GM18519 (cell line): ENCODE data around the gene CDC42BPG.
"Not testable (repeated sequence)": the region's sequence is repeated elsewhere in the genome, so short reads cannot be mapped to it uniquely, and the experiment has no call there.

Experiments used
- ATAC-seq: cut with Tn5 transposase; IDR thresholded peaks from one replicate; pipeline ENCODE4 v1.9.1; 2021; ENCODE audit warnings: mild to moderate bottlenecking, moderate library complexity; ENCODE audit not compliant: unreplicated experiment, low FRiP score

Gene CDC42BPG

DNA sequence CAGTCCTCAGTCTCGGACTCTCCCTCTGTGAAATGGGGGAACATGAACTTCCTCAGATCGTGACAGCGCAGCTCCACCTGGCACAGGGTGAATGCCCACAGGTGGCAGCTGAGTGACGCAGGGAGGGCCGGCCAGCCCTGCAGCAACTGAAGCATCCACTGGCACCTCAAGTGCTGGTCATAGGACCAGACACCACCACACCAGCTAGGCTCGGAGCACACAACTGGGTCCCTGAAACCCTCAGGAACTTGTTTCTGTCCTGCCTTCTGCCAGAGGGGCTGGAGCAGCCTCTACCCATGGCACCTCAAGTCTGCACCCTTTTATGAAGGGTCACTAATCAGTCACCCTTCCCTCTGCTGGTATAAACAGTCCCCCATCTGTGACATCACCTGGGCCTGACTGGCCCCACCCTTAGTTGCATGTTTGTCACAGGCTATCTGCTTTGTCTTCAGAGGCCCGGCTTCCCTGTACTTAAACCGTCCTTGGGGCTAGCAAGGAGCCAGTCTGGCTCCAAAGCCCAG is 7.4 kb upstream of the CDC42BPG start:
- no peak for ATAC-seq

- peak; percentile 43 for ATAC-seq
Observed at GRCh38 chr11:64850979-64851567, 6.6 kb upstream of the CDC42BPG start.

GRCh38 chr11:64849598-64850356 is 5.3 kb upstream of the CDC42BPG start:
- no peak for ATAC-seq

GRCh38 chr11:64848826-64849597 is 4.6 kb upstream of the CDC42BPG start:
- no peak for ATAC-seq

- no peak for ATAC-seq
Observed at GRCh38 chr11:64848214-64848825, 3.9 kb upstream of the CDC42BPG start.

GRCh38 chr11:64846998-64847666 is 2.7 kb upstream of the CDC42BPG start:
- ATAC-seq: no peak

- not testable (repeated sequence) for ATAC-seq
Observed at GRCh38 chr11:64845776-64846129, 1.3 kb upstream of the CDC42BPG start.

DNA sequence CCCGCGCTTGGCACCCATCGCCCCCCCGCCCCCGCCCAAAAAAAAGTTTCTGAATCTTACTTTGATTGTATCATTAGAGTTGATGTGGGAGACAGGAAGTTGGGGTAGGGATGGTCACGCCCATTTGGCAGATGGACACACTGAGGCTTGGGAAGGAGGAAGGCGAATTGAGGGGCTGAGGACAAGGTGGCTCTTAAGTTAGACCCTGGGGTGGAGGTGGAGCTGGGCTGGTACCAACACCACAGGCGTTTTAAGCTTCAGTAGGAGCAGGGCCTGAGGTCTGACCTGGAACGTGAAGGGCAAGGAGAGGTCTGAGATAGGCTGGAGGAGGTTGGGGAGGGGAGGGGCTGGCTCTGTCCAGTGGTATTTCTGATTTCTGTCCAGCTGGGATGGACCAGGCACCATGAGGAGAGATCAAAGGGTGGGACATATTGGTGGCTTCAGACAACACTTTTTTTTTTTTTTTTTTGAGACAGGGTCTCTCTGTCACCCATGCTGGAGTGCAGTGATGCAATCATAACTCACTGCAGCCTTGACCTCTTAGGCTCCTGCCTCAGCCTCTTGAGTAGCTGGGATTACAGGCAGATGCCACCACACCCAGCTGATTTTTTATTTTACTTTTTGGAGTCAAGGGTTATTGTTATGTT is 799 bp upstream of the CDC42BPG start:
- ATAC-seq: no peak

DNA sequence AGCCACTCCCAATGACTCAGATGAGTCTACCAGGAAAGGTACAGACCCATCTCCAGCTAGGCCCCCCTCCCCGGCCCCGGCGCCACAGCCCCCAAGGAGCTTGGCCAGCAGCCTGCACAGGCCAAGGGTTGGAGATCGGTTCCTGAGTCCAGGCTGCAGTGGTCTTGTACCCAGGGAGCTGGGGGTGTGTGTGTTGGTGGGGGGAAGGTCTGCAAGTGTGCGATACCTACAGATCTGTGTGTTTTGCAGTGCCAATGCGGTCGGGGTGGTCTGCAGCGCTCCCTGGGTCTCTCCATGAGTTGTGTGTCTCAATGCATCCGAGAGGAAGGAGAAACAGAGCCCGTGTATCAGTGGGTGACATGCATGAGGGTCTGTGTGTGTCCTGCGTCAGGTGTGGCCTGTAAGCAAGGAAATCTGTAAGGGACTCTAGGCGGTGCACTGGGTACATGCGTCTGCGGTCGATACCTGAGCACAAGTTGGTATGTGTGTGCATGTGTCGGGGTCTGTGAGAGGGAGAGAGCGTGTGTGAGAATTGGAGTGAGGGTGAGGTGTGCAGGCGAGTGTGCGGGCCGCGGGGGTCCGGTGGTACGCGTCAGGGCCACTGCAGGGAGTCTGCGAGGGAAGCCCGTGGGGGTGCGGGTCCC is 645 bp downstream of the CDC42BPG start:
- no peak for ATAC-seq

DNA sequence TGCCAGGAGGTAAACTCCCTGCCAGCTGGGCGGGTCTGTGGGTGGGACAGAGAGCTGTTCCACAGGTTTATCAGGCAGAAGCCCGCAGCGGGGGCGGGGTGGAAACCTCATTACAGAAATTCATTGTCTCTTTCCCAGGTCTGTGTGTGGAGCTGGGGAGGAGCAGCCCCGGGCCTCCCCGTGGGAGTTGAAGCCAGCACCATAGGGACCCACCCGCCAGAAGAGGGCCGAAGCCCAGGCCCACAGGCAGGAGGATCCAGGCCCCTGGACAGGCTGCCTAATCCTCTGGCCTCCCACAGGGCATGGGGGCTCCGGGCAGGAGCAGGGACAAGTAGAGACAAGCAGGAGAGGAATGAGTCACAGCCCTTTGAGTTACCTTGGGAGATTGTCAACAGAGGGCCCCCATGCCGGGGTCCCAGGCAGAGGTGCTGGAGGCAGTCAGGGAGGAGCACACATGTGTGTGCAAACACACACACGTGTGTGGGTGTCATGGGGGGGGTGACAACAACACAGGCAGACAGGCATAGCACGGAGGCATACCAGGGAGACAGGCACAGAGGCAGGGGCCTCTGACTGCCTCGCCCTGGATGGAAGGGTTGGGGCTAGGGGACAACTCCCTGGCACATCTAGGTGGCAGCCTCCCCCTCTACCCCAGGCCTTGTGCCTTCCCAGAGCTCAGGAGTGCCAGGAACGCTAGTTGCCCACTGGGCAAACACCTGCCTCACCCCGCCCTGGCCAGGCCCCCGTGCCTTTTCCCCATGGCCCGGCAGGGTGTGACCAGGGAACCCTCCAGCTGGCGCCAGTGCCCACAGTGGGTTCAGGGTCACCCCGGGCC is 1.4 kb downstream of the CDC42BPG start:
- ATAC-seq: no peak

- no peak for ATAC-seq
Observed at GRCh38 chr11:64842366-64842759, 2.1 kb downstream of the CDC42BPG start.

DNA sequence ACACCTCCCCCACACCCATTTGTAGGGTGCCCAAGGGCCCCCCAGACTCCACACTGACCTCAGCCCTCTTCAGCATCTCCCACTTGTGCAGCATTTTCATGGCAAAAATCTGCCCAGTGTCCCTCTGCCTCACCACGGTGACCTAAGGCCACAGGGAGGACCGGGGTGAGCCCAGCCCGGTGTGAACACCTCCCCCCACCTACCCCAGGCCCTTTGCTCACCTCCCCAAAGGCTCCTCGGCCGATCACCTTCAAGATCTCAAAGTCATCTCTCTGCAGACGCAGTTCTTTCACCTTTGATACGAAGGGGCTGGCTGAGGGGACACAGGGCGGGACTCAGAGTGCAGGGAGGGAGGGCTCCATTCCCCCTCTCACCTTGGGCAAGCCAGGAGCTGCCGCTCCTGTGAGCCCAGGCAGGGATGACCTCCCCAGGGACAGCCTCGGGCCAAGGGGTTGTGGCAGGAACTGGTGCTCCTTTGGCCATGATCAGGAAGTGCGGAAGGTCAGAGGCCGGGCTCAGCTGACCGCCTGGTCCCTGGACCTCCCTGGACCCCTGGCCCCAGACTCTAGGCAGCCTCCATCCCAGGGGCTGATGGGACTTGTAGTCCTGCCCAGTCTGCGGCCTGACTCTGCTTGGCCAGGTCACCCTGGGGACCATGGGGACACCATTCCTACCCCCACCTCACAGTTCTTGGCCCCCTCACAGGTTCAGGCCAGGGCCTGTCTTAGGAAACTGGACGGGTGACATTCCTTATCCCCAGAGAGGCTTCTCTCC is 2.7 kb downstream of the CDC42BPG start:
- no peak for ATAC-seq

- ATAC-seq: no peak
Observed at GRCh38 chr11:64839887-64840782, 4.3 kb downstream of the CDC42BPG start.

DNA sequence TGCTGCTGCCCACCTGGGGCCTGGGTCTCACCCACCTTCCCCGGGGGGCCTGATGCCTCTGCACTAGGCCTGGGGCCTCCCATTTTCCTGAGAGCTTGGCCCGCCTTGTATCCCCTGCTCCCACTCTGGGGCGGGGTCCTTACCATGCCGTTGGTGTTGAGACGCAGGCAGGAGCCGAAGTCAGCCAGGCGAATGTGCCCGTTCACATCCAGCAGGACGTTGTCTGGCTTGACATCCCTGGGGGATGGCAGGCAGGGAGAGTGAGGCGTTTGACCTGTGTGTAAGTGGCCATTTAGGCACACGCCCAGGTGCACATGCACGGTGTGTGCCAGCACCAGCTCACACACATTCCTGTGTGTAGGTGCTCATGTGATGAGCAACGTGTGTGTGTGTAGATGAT is 5.1 kb downstream of the CDC42BPG start:
- no peak for ATAC-seq

DNA sequence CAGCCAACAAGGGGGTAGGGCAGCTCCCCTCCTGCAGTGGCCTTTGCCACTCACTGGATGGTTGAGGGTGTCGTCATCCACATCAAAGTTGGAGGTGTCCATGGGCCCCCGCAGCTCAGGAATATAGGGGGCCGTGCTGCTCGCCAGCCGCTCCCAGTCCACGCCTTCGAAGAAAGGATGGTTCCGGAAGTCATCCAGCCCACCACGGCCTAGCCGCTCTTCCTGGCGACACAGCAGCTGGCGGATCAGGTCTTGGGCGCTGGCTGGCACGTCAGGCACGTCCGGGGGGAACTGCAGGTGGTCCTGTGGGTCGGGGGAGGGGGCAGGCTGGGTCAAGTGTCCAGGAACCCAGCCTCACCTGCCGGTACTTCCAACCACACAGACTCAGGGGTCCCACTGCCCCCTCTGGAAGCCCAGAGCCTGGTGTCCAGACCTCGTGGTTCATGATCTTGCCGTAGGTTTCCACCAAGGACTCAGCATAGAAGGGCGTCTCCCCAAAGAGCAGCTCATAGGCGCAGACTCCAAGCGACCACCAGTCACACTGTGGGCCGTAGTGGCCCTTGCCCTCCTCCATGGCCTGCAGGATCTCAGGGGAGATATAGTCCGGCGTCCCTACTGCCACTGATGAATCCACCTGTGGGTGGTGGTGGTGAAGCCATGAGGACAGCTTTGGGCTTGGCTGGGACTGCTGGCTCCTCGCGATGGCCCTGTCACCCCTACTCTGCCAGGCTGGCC is 5.7 kb downstream of the CDC42BPG start:
- ATAC-seq: no peak

DNA sequence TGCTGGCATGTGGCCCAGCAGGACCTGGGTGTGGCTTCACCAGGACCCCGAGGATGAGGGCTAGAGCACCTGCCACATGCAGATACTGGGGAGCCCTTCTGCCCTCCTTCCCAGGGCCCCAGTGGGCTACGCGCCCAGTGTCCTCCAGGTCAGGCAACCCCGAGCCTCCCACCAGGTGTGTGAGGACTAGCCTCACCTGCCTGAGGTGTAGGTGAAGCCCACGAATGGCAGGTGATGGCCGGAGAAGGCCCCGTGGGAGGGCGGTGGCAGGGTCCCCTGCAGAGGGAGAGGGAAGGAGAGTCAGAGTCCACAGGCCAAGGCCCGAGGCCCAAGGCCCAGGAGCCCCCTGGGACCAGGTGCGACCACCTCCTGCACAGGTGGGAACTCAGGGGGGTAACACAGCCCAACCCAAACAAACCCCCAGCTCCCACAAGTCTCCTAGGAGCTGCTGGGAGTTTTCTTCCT is 6.5 kb downstream of the CDC42BPG start:
- ATAC-seq: no peak
